Measurements from ENCODE around the gene GJD4.

The GJD4 gene

DNA sequence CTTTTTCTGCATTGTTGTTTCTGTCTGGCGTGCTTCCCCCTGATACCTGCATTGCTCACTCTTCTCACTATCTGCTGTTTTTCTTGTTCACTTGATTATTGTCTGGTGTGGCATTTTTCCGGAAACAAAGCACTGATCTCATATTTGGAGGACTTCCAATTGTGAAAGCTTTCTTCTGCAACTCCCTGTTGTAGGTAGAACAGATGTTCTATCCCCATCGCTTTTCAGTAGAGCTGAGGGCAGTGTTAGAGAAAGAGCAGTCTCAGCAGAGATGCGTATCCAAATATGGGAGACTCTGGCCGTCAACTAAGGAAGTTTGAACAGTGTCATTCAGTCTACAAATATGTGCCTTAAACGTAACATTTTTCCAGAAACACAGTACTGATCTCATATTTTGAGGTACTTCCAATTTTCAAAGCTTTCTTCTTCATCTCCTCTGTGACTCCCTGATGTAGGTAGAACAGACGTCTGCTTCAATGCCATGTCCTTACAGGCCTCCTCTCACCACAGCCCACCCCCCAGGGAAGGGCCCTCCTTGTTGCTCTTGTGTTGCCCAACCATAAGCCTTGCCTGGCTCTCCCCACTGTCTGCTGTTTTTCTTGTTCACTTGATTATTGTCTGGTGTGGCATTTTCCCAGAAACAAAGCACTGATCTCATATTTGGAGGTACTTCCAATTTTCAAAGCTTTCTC, 27.1 kb upstream of the GJD4 start:
- TF ChIP-seq, protein P1, sequence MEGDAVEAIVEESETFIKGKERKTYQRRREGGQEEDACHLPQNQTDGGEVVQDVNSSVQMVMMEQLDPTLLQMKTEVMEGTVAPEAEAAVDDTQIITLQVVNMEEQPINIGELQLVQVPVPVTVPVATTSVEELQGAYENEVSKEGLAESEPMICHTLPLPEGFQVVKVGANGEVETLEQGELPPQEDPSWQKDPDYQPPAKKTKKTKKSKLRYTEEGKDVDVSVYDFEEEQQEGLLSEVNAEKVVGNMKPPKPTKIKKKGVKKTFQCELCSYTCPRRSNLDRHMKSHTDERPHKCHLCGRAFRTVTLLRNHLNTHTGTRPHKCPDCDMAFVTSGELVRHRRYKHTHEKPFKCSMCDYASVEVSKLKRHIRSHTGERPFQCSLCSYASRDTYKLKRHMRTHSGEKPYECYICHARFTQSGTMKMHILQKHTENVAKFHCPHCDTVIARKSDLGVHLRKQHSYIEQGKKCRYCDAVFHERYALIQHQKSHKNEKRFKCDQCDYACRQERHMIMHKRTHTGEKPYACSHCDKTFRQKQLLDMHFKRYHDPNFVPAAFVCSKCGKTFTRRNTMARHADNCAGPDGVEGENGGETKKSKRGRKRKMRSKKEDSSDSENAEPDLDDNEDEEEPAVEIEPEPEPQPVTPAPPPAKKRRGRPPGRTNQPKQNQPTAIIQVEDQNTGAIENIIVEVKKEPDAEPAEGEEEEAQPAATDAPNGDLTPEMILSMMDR (IDR thresholded peaks at IDR 0.05; ENCODE audit: insufficient read depth, low read depth, low read length, missing control alignments), result no peak
- DNase-seq (ENCODE audit: low read depth), result no peak
- no peak overlapping the region for H3K4me3 ChIP-seq (ENCODE audit: low read depth, low read length)

DNA sequence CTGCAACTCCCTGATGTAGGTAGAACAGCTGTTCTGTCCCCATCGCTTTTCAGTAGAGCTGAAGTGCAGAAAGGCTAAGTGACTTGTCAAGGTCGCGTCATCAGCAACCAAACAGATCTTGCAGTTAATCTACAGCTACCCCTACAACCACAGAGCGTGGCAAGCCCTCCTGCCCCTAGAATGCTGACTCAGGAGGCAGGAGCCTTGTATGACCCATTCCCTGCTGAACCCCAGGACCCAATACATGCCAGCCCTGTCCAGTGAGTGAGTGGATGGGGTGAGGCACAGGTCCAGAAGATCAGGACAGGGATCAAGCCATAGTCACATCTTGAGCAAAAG, 26.6 kb upstream of the GJD4 start:
- no peak for DNase-seq (ENCODE audit: low read depth)
- TF ChIP-seq, protein P1 (IDR thresholded peaks at IDR 0.05; ENCODE audit: insufficient read depth, low read depth, low read length, missing control alignments), result no peak
- H3K4me3 ChIP-seq (ENCODE audit: low read depth, low read length), result no peak overlapping the region

DNA sequence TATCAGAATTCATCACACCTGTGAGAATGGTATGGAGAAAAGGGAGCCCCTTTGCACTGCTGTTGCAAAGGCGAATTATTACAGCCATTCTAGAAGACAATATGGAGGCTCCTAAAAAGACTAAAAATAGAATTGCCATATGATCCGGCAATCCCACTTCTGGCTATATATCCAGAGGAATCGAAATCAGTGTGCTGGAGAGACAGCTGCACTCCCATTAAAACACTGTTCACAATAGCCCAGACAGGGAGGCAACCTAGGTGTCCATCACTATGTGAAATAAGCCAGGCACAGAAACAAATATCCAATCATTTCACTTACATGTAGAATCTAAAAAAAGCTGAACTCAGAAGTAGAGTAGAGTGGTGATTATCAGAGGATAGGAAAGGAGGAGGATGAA, 26.0 kb upstream of the GJD4 start:
- no peak for DNase-seq (ENCODE audit: low read depth)
- TF ChIP-seq, protein P1 (IDR thresholded peaks at IDR 0.05; ENCODE audit: insufficient read depth, low read depth, low read length, missing control alignments), result no peak
- H3K4me3 ChIP-seq (ENCODE audit: low read depth, low read length), result no peak overlapping the region

DNA sequence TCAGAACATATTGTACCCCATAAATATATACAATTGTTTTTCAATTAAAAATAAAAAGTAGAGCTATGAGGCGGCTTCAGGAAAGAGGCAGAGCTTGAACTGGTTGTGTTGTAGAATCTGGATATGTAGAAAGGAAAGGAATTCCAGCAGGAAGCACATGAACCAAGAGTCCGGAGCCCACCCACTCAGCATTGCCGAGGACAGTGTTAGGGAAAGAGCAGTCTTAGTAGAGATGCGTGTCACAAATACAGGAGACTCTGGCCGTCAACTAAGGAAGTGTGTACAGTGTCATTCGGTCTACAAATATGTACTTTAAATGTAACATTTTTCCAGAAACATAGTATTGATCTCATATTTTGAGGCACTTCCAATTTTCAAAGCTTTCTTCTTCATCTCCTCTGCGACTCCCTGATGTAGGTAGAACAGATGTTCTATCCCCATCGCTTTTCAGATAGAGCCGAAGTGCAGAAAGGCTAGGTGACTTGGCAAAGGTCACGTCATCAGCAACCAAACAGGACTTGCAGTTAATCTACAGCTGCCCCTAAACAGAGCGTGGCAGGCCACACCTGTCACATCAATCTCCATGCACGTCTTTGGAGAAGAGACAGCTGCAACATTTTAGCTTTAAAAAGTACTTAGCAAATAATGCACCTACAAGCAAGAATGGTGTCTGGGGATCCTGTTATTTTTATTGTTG, 25.3 kb upstream of the GJD4 start:
- TF ChIP-seq, protein P1 (IDR thresholded peaks at IDR 0.05; ENCODE audit: insufficient read depth, low read depth, low read length, missing control alignments), result no peak
- H3K4me3 ChIP-seq (ENCODE audit: low read depth, low read length), result no peak overlapping the region
- DNase-seq (ENCODE audit: low read depth), result no peak

DNA sequence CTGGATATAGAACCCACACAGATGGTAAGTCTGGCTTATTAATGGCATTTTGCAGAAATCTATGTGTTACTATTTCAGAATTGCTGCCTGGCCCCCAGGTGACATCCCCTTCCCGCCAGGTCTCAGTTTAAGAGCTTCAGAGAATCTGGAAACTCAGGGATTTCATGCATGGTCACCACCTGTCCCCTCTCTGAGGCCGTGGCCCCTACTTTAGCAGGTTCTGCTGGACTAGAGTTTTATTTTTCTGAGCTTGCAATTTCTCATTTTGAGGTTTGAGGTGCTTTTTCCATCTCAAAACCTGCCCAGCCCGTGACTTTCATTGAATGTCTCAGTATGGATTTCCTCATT, 24.7 kb upstream of the GJD4 start:
- TF ChIP-seq, protein P1 (IDR thresholded peaks at IDR 0.05; ENCODE audit: insufficient read depth, low read depth, low read length, missing control alignments), result no peak
- no peak overlapping the region for H3K4me3 ChIP-seq (ENCODE audit: low read depth, low read length)
- no peak for DNase-seq (ENCODE audit: low read depth)

DNA sequence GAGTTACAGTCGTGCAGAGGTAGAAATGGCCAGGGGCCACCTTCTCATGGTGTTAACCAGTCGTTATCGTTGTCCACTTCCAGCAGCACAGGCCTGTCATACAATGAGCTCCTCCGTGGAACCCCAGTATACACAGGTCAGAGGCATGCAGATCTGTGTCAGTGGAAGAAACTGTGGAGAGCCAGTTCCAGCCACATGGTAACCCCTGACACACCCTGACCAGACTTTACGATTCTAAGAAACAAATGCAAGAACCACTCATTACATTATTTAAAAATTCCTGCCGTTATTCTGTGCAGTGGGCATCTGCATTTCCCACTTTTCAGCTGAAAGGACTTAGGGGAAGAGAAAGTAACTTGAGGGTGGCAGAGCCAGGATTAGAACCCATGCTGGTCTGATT, 23.5 kb upstream of the GJD4 start:
- TF ChIP-seq, protein P1 (IDR thresholded peaks at IDR 0.05; ENCODE audit: insufficient read depth, low read depth, low read length, missing control alignments), result no peak
- DNase-seq (ENCODE audit: low read depth), result no peak
- no peak overlapping the region for H3K4me3 ChIP-seq (ENCODE audit: low read depth, low read length)

DNA sequence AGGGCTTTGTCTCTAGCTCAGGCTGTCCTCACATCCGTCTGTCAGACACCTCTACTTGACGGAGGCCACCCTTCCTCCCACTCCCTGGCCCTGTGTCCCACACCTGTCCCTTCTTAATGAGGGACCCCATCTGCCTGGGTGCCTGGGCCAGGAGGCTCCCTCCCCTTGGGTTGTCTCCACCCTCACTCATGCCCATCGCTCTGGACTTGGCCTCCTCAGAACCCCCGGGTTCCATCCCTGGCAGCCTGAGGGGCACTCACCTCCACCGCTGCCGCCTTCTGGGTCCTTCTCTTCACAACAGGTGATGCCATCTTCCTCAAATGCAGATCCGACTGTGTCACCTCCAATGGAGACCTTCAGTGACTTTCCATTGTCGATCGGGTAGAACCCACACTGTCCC, 20.2 kb upstream of the GJD4 start:
- DNase-seq (ENCODE audit: low read depth), result no peak
- H3K4me3 ChIP-seq (ENCODE audit: low read depth, low read length), result no peak overlapping the region

More for the DNA sequence above, 20.2 kb upstream of the GJD4 start:
- TF ChIP-seq, protein P1 (IDR thresholded peaks at IDR 0.05; ENCODE audit: insufficient read depth, low read depth, low read length, missing control alignments), result no peak
